Stimulated activated CD8-positive, alpha-beta memory T cell treated with anti-CD3 and anti-CD28 coated beads, Interleukin-7, amount 100 ng/mL, for 4 hours (primary cell): ENCODE results near the gene RANGRF.
"Not testable (repeated sequence)": the region's sequence is repeated elsewhere in the genome, so short reads cannot be mapped to it uniquely, and the experiment has no call there.

Source experiments
- DNase-seq, 2 donors: peaks; one replicate each; pipeline ENCODE4 v3.0.0-alpha.2; 2020; ENCODE audit warnings: low read depth in 2 of 2

Gene RANGRF

GRCh38 chr17:8288336-8289102, at the start of gene RANGRF:
TSS of gene RANGRF (plus strand) at chr17:8288670. CDS start at chr17:8288789, 119 bp downstream.
- DNase-seq = peak; percentile 59 to 75

- no peak for DNase-seq
Observed at GRCh38 chr17:8243827-8244226, 44.6 kb upstream of the RANGRF start.

DNA sequence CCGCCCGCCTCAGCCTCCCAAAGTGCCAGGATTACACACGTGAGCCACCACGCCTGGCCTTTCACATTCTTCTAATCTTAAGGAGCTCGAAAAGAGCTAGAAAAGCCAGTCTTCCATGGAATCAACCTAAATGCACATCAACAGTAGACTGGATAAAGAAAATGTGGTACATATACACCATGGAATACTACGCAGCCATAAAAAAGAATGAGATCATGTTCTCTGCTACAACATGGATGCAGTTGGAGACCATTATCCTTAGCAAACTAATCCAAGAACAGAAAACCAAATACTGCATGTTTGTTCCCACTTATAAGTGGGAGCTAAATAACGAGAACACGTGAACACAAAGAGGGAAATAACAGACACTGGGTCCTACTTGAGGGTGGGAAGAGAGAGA, 43.7 kb upstream of the RANGRF start:
- DNase-seq = no peak

GRCh38 chr17:8248751-8249607, 39.5 kb upstream of the RANGRF start, which contains the start of gene PFAS:
TSS of gene PFAS (plus strand) at chr17:8249289. CDS start at chr17:8253938, 4,649 bp downstream.
- DNase-seq = peak; percentile 94 to 97

DNA sequence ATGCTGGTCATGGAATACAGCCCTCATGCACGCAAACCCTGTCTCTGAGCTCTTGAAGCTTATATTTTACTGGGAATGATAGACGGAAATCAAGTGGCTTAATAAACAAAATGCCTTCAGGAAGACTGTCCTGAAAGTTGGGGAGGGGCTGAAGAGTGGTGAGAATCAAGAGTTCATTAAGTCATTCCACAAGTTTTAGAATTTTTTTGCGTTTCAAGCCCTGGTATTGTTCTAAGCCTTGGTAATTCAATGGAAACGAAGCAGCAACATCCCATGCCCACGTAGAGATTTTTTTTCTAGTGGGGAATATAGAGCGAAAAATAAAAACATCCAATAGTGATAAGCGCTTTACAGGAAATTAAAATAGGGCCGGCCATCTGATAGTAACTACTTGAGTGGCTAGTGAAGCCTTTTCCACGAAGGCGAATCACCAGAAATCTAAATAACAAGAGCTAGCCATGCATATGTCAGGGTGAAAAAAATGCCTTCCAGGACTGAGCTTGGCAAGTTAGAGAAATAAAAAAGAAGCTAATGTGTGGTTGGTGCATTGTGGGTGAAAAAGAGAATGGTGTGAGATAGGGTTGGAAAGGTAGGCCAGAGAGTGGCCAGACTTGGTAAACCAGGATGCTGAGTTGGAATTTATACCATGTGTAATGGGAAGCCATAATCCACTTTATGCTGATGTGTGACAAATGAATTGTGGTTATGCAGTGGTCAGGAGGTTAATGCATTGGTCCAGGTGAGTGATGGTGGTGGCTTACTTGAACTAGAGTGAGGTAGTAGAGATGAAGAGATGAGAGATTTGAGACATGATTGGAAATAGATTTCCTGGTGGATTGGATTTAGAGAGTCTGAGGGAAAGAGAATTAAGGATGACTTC, 38.6 kb upstream of the RANGRF start:
- DNase-seq = no peak

DNA sequence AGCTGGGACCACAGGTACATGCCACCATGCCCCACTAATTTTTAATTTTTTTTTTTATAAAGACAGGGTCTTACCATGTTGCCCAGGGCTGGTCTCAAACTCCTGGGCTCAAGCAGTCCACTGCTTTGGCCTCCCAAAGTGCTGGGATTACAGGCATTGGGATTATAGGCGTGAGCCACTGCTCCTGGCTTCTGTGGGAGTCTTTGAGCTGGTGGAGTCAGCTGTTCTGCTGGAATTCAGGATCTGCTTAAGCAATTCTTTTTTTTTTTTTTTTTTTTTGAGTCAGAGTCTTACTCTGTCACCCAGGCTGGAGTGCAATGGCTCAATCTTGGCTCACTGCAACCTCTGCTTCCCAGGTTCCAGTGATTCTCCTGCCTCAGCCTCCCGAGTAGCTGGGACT, 37.1 kb upstream of the RANGRF start:
- not testable (repeated sequence) for DNase-seq

DNA sequence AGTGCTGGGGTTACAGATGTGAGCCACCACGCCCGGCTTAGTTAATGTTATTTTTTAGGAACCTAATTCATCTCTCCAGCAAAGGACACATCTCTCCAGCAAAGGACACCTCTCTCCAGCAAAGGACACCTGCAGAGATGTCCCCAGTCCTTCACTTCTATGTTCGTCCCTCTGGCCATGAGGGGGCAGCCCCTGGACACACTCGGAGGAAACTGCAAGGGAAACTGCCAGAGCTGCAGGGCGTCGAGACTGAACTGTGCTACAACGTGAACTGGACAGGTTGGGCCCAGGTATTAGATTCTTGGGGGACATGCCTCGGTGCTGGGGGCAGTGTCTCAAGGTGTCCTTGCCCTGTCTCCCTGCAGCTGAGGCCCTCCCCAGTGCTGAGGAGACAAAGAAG, 34.7 kb upstream of the RANGRF start:
- DNase-seq = no peak

DNA sequence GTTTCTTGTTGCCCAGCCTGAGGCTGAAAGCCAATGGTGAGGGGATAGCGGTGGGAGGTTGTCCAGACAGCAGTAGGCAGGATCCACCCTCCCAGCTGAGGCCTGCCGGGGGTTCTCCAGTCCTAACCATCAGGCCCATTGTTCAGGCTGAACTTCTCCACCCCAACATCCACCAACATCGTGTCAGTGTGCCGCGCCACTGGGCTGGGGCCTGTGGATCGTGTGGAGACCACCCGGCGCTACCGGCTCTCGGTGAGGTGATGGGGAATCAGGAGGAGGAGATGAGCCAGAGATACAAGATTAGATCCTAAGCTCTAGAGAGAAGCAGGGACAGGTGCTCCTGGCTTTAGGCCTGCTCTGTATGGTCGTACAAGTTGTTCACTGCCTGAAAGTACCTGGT, 33.6 kb upstream of the RANGRF start:
- no peak for DNase-seq

GRCh38 chr17:8255499-8255898, 33.0 kb upstream of the RANGRF start:
- no peak for DNase-seq

DNA sequence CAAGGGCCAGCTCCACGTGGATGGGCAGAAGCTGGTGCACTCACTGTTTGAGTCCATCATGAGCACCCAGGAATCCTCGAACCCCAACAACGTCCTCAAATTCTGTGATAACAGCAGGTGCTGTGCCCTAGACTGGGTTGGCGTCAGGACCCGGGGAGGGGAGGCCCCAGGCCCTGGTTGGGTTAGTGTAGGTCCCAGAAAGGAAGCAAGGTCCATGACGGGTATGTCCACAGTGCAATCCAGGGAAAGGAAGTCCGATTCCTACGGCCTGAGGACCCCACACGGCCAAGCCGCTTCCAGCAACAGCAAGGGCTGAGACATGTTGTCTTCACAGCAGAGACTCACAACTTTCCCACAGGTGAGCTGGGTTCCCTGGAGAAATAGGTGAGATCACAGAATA, 32.2 kb upstream of the RANGRF start:
- DNase-seq = no peak

- DNase-seq = no peak
Observed at GRCh38 chr17:8256691-8257090, 31.8 kb upstream of the RANGRF start.

DNA sequence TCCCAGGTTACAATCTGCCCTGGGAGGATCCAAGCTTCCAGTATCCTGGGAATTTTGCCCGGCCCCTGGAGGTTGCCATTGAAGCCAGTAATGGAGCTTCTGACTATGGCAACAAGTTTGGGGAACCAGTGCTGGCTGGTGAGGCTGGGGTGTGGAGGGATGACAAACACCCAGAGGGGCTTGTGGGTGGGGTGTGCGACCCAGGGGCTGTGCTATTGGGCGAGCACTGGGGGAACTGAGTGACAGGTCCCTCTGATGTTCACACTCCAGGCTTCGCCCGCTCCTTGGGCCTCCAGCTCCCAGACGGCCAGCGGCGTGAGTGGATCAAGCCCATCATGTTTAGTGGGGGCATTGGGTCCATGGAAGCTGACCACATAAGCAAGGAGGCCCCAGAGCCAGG, 30.7 kb upstream of the RANGRF start:
- DNase-seq = no peak

GRCh38 chr17:8264320-8264719, 24.1 kb upstream of the RANGRF start:
- no peak for DNase-seq

GRCh38 chr17:8264836-8265542, 23.5 kb upstream of the RANGRF start:
- no peak for DNase-seq

DNA sequence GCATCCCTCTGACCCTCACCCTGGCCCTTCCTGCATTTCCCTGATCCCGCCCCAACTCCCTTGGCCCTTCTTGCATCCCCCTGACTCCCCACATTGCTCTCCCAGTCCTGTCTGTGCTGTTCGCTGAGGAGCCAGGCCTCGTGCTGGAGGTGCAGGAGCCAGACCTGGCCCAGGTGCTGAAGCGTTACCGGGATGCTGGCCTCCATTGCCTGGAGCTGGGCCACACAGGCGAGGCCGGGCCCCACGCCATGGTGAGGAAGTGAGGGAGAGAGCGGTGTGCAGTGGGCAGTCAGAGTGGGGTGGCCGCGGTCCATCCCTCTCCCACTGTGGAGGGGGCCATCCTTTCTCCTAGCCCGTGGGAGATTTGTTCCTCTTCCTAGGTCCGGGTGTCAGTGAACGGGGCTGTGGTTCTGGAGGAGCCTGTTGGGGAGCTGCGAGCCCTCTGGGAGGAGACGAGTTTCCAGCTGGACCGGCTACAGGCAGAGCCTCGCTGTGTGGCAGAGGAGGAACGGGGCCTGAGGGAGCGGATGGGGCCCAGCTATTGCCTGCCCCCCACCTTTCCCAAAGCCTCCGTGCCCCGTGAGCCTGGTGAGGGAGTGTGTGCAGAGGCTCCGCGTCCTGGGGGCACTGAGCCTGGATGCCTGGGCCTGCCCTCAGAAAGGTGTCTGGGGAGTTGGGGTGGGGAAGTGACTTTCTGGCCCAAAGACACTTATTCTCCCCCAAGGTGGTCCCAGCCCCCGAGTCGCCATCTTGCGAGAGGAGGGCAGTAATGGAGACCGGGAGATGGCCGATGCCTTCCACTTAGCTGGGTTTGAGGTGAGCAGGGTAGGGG, 21.6 kb upstream of the RANGRF start:
- DNase-seq = no peak

- no peak for DNase-seq
Observed at GRCh38 chr17:8267480-8268147, 20.9 kb upstream of the RANGRF start.

GRCh38 chr17:8268550-8269298, 19.7 kb upstream of the RANGRF start:
- DNase-seq = no peak

DNA sequence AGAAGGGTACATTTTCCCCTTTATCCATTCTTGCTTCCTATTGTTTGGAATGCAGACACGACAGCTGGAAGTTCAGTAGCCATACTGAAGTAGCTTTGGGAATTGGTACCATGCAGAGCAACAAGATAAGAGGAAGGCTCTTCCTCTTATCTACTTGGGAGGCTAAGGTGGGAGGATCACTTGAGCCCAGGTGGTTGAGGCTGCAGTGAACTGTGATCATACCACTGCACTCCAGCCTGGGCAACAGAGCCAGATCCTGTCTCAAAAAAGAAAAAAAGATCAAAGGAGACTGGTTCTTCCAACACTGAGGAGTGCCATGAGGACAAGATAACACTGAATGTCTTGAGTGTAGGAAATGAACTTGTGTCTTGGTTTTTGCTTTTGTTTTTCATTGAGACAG, 16.0 kb upstream of the RANGRF start:
- no peak for DNase-seq

DNA sequence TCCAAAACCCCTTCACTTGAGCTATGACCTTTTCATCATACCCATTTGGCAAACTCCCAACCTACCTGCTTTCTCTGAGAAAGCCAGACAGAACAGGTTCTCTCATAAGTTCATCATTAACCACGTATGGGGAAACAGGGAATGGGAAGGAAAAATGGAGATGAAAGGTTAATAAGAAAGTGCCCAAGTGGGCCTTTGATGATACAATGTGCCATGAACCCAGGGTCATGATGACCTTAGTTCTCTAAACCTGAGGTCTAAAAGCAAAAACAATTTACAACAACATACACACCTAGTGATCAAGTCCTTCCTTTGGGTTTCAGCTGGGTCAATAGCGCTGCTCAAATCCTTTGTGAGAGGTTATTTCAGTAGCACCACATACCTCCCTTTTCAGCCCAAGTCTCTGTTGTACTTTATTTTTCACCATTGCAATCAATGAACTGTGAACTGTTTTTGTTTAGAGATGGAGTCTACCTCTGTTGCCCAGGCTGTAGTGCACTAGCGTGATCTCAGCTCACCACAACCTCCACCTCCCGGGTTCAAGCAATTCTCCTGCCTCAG, 14.5 kb upstream of the RANGRF start:
- no peak for DNase-seq
